ENCODE data around the gene RTN1. TPM values are rescaled to one million over a fixed set of nuclear protein-coding genes. Genes with fewer than 3 reads are reported as not detected.

The RTN1 gene
- total and polyA plus RNA-seq, 2 experiments from 2014 or later, result 4.2 to 4.3 TPM

GRCh38 chr14:59600211-59600945, 270.2 kb downstream of the RTN1 start:
- no peaks in the 10 kb centered on the region for H3K36me3 Mint-ChIP-seq (ENCODE audit: low read depth)
- no peak overlapping the region for H3K4me3 Mint-ChIP-seq
- H3K27me3 ChIP-seq (ENCODE audit: insufficient read depth), result no peaks in the 10 kb centered on the region
- TF ChIP-seq ZNF114 (CRISPR knock-in tag; IDR thresholded peaks at IDR 0.05), result no peak
- TF ChIP-seq CREB1 (CRISPR knock-in tag; IDR thresholded peaks at IDR 0.05; ENCODE audit: low read depth), result no peak
- TF ChIP-seq REST (IDR thresholded peaks at IDR 0.05; ENCODE audit: unreplicated experiment), result no peak
- no peak for TF ChIP-seq EZH2phosphoT487 (IDR thresholded peaks at IDR 0.05; ENCODE audit: unreplicated experiment)
- no peak for TF ChIP-seq CTCF (conservative IDR thresholded peaks at IDR 0.05; ENCODE audit: low read depth in 2 of 2)
- TF ChIP-seq EZH2 (IDR thresholded peaks at IDR 0.05; ENCODE audit: low read depth, unreplicated experiment), result no peak
- TF ChIP-seq POLR2AphosphoS5 (IDR thresholded peaks at IDR 0.05; ENCODE audit: low read depth), result no peak
- no peak for TF ChIP-seq NANOG (IDR thresholded peaks at IDR 0.05; ENCODE audit: borderline replicate concordance)
- no peak for TF ChIP-seq ZNF462 (CRISPR knock-in tag; IDR thresholded peaks at IDR 0.05)
- no peak for TF ChIP-seq STAT1 (IDR thresholded peaks at IDR 0.05; ENCODE audit: unreplicated experiment)
- no peak for TF ChIP-seq JUNB (IDR thresholded peaks at IDR 0.05; ENCODE audit: unreplicated experiment)
- TF ChIP-seq ZNF331 (CRISPR knock-in tag; IDR thresholded peaks at IDR 0.05; ENCODE audit: low read depth), result no peak
- no peak for TF ChIP-seq ETS1 (IDR thresholded peaks at IDR 0.05)
- H3K27me3 Mint-ChIP-seq (ENCODE audit: insufficient read depth, low read depth, poor library complexity), result no peaks in the 10 kb centered on the region
- no peak overlapping the region for H3K4me3 ChIP-seq
- no peaks in the 10 kb centered on the region for H3K4me1 ChIP-seq (ENCODE audit: insufficient read depth)
- H3F3A ChIP-seq (replicated peaks; ENCODE audit: low read depth), result no peaks in the 10 kb centered on the region
- no peaks in the 10 kb centered on the region for H4K20me1 ChIP-seq (replicated peaks; ENCODE audit: insufficient read depth)
- ATAC-seq (no peak), DNase-seq (ENCODE audit: low spot score) (no peak)
- no peaks in the 10 kb centered on the region for H3K4me1 Mint-ChIP-seq
- no peaks in the 10 kb centered on the region for H3K79me2 ChIP-seq (replicated peaks; ENCODE audit: insufficient read depth)
- H3K9me2 ChIP-seq (ENCODE audit: insufficient read depth), result no peaks in the 10 kb centered on the region
- H3K27ac Mint-ChIP-seq, result no peak overlapping the region
- H3K4me2 ChIP-seq, result no peak overlapping the region
- no peak overlapping the region for H2AFZ ChIP-seq
- H3K27ac ChIP-seq (ENCODE audit: low read depth), result no peak overlapping the region
- no peaks in the 10 kb centered on the region for H3K36me3 ChIP-seq (ENCODE audit: insufficient read depth)
- H3K9me3 Mint-ChIP-seq, result no peaks in the 10 kb centered on the region
